ENCODE data around the gene SHROOM3.
A peak's percentile ranks its signal among the peaks of the same experiment; 100 is the strongest.

Gene SHROOM3

DNA sequence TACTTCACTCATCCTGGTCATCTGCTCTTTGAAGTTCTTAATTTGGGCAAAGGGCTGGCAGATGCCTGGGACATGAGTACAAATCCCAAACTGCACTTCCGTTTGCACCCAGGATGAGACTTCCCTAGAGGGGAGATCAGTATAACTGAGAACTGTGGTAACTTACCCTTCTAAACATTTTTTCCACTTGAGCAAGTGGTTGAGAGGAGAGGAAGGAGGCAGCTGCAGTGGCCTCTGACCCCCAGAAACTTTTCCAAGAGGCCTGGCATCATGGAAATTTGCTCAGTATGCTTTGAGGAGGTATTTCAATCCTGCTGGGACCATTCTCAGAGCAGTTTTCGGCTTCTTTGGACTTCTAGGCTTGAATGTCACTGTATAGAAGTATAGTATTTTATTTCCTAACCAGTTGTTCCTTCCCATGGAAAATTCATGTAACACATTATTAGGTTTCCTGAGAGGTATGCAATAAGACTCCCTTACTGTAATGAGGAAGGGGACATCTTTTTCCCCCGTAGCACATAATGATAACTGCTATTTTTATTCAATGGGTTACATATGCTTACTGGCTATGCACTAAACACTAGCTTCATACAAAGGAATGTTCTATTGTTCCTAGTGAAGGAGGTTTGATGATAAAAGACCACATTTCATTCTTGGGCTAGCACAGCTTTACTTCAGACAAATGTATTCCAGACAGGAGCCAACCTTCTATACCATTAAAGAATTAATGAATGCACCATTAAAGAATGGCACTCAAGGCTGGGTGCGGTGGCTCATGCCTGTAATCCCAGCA is 129.3 kb downstream of the SHROOM3 start:
- Histone ChIP-seq H3K14ac (ENCODE audit: low read length in 2 of 2) (no peak overlapping the region), H3K4me2 (ENCODE audit: low read length, poor library complexity, severe bottlenecking) (no peak overlapping the region), H4K8ac (ENCODE audit: low read length) (no peak overlapping the region), H3K79me1 (replicated peaks; ENCODE audit: low read length, poor library complexity, severe bottlenecking) (no peaks in the 10 kb centered on the region), H2BK120ac (ENCODE audit: low read depth, low read length) (no peak overlapping the region), H3K4me1 (ENCODE audit: control insufficient read depth, insufficient read depth, low read depth, low read length) (peaks cover 11% of the 10 kb centered on the region), H2AFZ (ENCODE audit: low read depth, low read length) (no peak overlapping the region), H2BK15ac (ENCODE audit: low read depth, poor library complexity, severe bottlenecking) (peak overlapping the region; percentile 15), H2BK12ac (ENCODE audit: low read length in 2 of 2) (no peak overlapping the region), H3K27me3 (ENCODE audit: control insufficient read depth in 1 of 2, insufficient read depth in 1 of 2, low read length in 2 of 2) (no peaks in the 10 kb centered on the region), H4K91ac (ENCODE audit: low read length) (no peak overlapping the region), H2AK5ac (ENCODE audit: low read length, severe bottlenecking) (peak overlapping the region; percentile 87), H3K18ac (ENCODE audit: low read depth in 1 of 2, low read length in 2 of 2) (no peak overlapping the region), H3K23ac (ENCODE audit: low read length in 2 of 2) (no peak overlapping the region), H3K4ac (ENCODE audit: low read depth in 1 of 2, low read length in 2 of 2) (no peak overlapping the region), H3K9me3 (ENCODE audit: control insufficient read depth, low read length) (no peaks in the 10 kb centered on the region), H3K27ac (ENCODE audit: low read length, poor library complexity, severe bottlenecking) (peak overlapping the region; percentile 71), H2BK5ac (ENCODE audit: low read depth, low read length, poor library complexity, severe bottlenecking) (no peak overlapping the region), H3K9ac (ENCODE audit: low read length) (no peak overlapping the region), H3K36me3 (ENCODE audit: control insufficient read depth in 1 of 2, insufficient read depth in 2 of 2, low read depth in 1 of 2, low read length in 2 of 2) (no peaks in the 10 kb centered on the region), H3K4me3 (ENCODE audit: insufficient read depth in 1 of 2, low read depth in 1 of 2, low read length in 2 of 2) (no peak overlapping the region)
- 100% methylated on average over 1 of the region's 4 CpGs for WGBS
- peak; percentile 70 for DNase-seq

DNA sequence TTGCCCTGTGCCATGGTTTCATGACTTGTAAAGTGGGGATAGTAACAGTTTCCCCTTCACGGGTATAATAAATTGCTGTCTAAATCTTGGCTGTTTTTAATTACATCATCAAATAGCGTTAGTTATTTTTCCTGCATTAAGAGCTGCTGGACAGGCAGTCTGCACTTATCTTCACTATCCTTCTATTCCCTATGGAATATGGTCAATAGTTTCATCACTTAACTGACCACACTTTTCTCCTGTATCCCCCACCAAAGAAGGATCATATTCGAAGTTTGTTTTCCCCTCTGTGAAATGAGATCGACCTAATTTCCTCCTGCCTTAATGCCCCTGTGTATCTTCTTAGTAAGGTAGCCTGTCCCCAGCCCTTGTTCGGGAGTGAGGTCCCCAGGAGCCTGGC is 133.2 kb downstream of the SHROOM3 start:
- Histone ChIP-seq H2BK5ac (ENCODE audit: low read depth, low read length, poor library complexity, severe bottlenecking) (peak overlapping the region; percentile 10), H3K79me1 (replicated peaks; ENCODE audit: low read length, poor library complexity, severe bottlenecking) (no peaks in the 10 kb centered on the region), H3K18ac (ENCODE audit: low read depth in 1 of 2, low read length in 2 of 2) (no peak overlapping the region), H2AK5ac (ENCODE audit: low read length, severe bottlenecking) (peak overlapping the region; percentile 86), H2BK15ac (ENCODE audit: low read depth, poor library complexity, severe bottlenecking) (no peak overlapping the region), H4K91ac (ENCODE audit: low read length) (no peak overlapping the region), H3K4me3 (ENCODE audit: insufficient read depth in 1 of 2, low read depth in 1 of 2, low read length in 2 of 2) (no peak overlapping the region), H3K23ac (ENCODE audit: low read length in 2 of 2) (no peak overlapping the region), H3K4ac (ENCODE audit: low read depth in 1 of 2, low read length in 2 of 2) (no peak overlapping the region), H3K27ac (ENCODE audit: low read length, poor library complexity, severe bottlenecking) (no peak overlapping the region), H2BK120ac (ENCODE audit: low read depth, low read length) (no peak overlapping the region), H3K27me3 (ENCODE audit: control insufficient read depth in 1 of 2, insufficient read depth in 1 of 2, low read length in 2 of 2) (no peaks in the 10 kb centered on the region), H3K4me1 (ENCODE audit: control insufficient read depth, insufficient read depth, low read depth, low read length) (peaks cover 16% of the 10 kb centered on the region), H4K8ac (ENCODE audit: low read length) (no peak overlapping the region), H3K4me2 (ENCODE audit: low read length, poor library complexity, severe bottlenecking) (no peak overlapping the region), H2AFZ (ENCODE audit: low read depth, low read length) (no peak overlapping the region), H3K14ac (ENCODE audit: low read length in 2 of 2) (no peak overlapping the region), H3K36me3 (ENCODE audit: control insufficient read depth in 1 of 2, insufficient read depth in 2 of 2, low read depth in 1 of 2, low read length in 2 of 2) (no peaks in the 10 kb centered on the region), H3K9ac (ENCODE audit: low read length) (no peak overlapping the region), H3K9me3 (ENCODE audit: control insufficient read depth, low read length) (no peaks in the 10 kb centered on the region), H2BK12ac (ENCODE audit: low read length in 2 of 2) (peak overlapping the region in 1 of 2 experiments; percentile 73)
- no peak for DNase-seq
- 75% methylated on average over 5 of the region's 5 CpGs for WGBS

DNA sequence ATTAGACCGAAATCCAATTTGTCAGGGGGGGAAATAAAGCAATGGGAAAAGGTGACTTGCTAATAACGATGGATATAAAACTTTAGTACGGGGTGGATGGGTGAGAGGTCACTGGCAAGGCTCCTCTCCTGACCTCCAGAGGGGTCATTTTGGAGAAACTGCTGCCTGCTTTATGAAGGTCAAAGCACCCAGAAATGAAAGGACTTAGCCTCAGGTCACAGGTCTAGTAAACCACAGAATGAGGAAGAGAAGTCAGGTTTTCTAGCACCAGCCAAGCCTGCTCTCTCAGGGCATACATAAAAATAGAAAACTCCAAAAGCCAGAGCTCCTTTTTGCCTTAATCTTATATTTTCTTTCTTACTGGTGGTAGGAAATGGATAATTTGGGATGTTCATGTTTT is 134.2 kb downstream of the SHROOM3 start:
- Histone ChIP-seq H3K18ac (ENCODE audit: low read depth in 1 of 2, low read length in 2 of 2) (no peak overlapping the region), H3K79me1 (replicated peaks; ENCODE audit: low read length, poor library complexity, severe bottlenecking) (no peaks in the 10 kb centered on the region), H3K27me3 (ENCODE audit: control insufficient read depth in 1 of 2, insufficient read depth in 1 of 2, low read length in 2 of 2) (no peaks in the 10 kb centered on the region), H2AK5ac (ENCODE audit: low read length, severe bottlenecking) (peak overlapping the region; percentile 74), H3K4me3 (ENCODE audit: insufficient read depth in 1 of 2, low read depth in 1 of 2, low read length in 2 of 2) (no peak overlapping the region), H4K8ac (ENCODE audit: low read length) (no peak overlapping the region), H2BK12ac (ENCODE audit: low read length in 2 of 2) (peak overlapping the region in 1 of 2 experiments; percentile 32), H3K23ac (ENCODE audit: low read length in 2 of 2) (no peak overlapping the region), H3K9ac (ENCODE audit: low read length) (no peak overlapping the region), H2AFZ (ENCODE audit: low read depth, low read length) (no peak overlapping the region), H3K27ac (ENCODE audit: low read length, poor library complexity, severe bottlenecking) (no peak overlapping the region), H2BK15ac (ENCODE audit: low read depth, poor library complexity, severe bottlenecking) (peak overlapping the region; percentile 60), H3K9me3 (ENCODE audit: control insufficient read depth, low read length) (no peaks in the 10 kb centered on the region), H2BK120ac (ENCODE audit: low read depth, low read length) (no peak overlapping the region), H3K4me1 (ENCODE audit: control insufficient read depth, insufficient read depth, low read depth, low read length) (peaks cover 12% of the 10 kb centered on the region), H3K36me3 (ENCODE audit: control insufficient read depth in 1 of 2, insufficient read depth in 2 of 2, low read depth in 1 of 2, low read length in 2 of 2) (no peaks in the 10 kb centered on the region), H3K4me2 (ENCODE audit: low read length, poor library complexity, severe bottlenecking) (no peak overlapping the region), H3K4ac (ENCODE audit: low read depth in 1 of 2, low read length in 2 of 2) (no peak overlapping the region), H2BK5ac (ENCODE audit: low read depth, low read length, poor library complexity, severe bottlenecking) (no peak overlapping the region), H4K91ac (ENCODE audit: low read length) (no peak overlapping the region), H3K14ac (ENCODE audit: low read length in 2 of 2) (no peak overlapping the region)
- 81% methylated on average over 3 of the region's 3 CpGs for WGBS
- no peak for DNase-seq

DNA sequence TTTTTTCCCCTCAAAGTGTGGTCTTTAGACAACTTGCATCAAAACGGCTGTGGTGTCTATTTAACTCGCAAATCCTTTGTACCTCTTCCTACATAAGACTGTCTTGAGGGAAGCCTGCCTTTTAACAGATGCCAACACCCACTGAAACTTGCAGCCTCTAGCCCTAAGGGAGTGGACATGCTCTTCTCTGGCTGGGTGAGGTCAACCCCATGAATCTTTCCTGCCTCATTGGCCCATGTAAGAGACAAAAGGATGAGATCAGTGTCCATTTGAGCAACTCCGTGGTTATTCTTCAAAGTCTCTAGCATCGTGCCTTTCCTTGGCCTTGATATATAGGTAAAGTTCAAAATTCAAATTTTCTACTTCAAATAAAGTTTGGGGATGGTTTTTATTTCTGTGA is 134.7 kb downstream of the SHROOM3 start:
- no peak overlapping the region for H3K9ac ChIP-seq (ENCODE audit: low read length)
- peak overlapping the region; percentile 39 for H3K27ac ChIP-seq (ENCODE audit: low read length, poor library complexity, severe bottlenecking)
- H2BK5ac ChIP-seq (ENCODE audit: low read depth, low read length, poor library complexity, severe bottlenecking), result peak overlapping the region; percentile 22
- no peaks in the 10 kb centered on the region for H3K27me3 ChIP-seq (ENCODE audit: control insufficient read depth in 1 of 2, insufficient read depth in 1 of 2, low read length in 2 of 2)
- no peak overlapping the region for H2BK15ac ChIP-seq (ENCODE audit: low read depth, poor library complexity, severe bottlenecking)
- no peaks in the 10 kb centered on the region for H3K9me3 ChIP-seq (ENCODE audit: control insufficient read depth, low read length)
- no peak for DNase-seq
- H3K36me3 ChIP-seq (ENCODE audit: control insufficient read depth in 1 of 2, insufficient read depth in 2 of 2, low read depth in 1 of 2, low read length in 2 of 2), result no peaks in the 10 kb centered on the region
- H2AK5ac ChIP-seq (ENCODE audit: low read length, severe bottlenecking), result peak overlapping the region; percentile 98
- H3K4me1 ChIP-seq (ENCODE audit: control insufficient read depth, insufficient read depth, low read depth, low read length), result peaks cover 12% of the 10 kb centered on the region
- 80% methylated on average over 2 of the region's 4 CpGs for WGBS
- no peak overlapping the region for H2AFZ ChIP-seq (ENCODE audit: low read depth, low read length)
- H3K4ac ChIP-seq (ENCODE audit: low read depth in 1 of 2, low read length in 2 of 2), result no peak overlapping the region
- no peak overlapping the region for H4K8ac ChIP-seq (ENCODE audit: low read length)
- H3K23ac ChIP-seq (ENCODE audit: low read length in 2 of 2), result no peak overlapping the region
- H3K18ac ChIP-seq (ENCODE audit: low read depth in 1 of 2, low read length in 2 of 2), result peak overlapping the region in 1 of 2 experiments; percentile 50
- no peak overlapping the region for H3K4me3 ChIP-seq (ENCODE audit: insufficient read depth in 1 of 2, low read depth in 1 of 2, low read length in 2 of 2)
- peak overlapping the region in 1 of 2 experiments; percentile 92 for H2BK12ac ChIP-seq (ENCODE audit: low read length in 2 of 2)
- H3K14ac ChIP-seq (ENCODE audit: low read length in 2 of 2), result no peak overlapping the region
- H4K91ac ChIP-seq (ENCODE audit: low read length), result no peak overlapping the region
- no peak overlapping the region for H2BK120ac ChIP-seq (ENCODE audit: low read depth, low read length)
- H3K4me2 ChIP-seq (ENCODE audit: low read length, poor library complexity, severe bottlenecking), result no peak overlapping the region
- H3K79me1 ChIP-seq (replicated peaks; ENCODE audit: low read length, poor library complexity, severe bottlenecking), result no peaks in the 10 kb centered on the region
